ENCODE data around the gene HAGH. TPM values are rescaled to one million over a fixed set of nuclear protein-coding genes. Genes with fewer than 3 reads are reported as not detected.
A peak's percentile ranks its signal among the peaks of the same experiment; 100 is the strongest.

The HAGH gene
- total RNA-seq, 1 donor from 2014 or later: 57.0 TPM

- no peak for DNase-seq (ENCODE audit: extremely low spot score, unreplicated experiment)
- TF ChIP-seq CTCF (IDR thresholded peaks at IDR 0.05): no peak
- no peaks in the 10 kb centered on the region for H3K9me3 Mint-ChIP-seq (ENCODE audit: unreplicated experiment)
- H3K4me3 Mint-ChIP-seq (ENCODE audit: unreplicated experiment): no peak overlapping the region
- H3K27me3 Mint-ChIP-seq (ENCODE audit: unreplicated experiment): no peaks in the 10 kb centered on the region
- peaks cover 30% of the 10 kb centered on the region for H3K4me1 Mint-ChIP-seq (ENCODE audit: unreplicated experiment)
- no peak overlapping the region for H3K27ac Mint-ChIP-seq (ENCODE audit: unreplicated experiment)
- H3K36me3 Mint-ChIP-seq (ENCODE audit: unreplicated experiment): peaks cover 11% of the 10 kb centered on the region
Measured at GRCh38 chr16:1830213-1830612, 3.6 kb upstream of the HAGH start.

DNA sequence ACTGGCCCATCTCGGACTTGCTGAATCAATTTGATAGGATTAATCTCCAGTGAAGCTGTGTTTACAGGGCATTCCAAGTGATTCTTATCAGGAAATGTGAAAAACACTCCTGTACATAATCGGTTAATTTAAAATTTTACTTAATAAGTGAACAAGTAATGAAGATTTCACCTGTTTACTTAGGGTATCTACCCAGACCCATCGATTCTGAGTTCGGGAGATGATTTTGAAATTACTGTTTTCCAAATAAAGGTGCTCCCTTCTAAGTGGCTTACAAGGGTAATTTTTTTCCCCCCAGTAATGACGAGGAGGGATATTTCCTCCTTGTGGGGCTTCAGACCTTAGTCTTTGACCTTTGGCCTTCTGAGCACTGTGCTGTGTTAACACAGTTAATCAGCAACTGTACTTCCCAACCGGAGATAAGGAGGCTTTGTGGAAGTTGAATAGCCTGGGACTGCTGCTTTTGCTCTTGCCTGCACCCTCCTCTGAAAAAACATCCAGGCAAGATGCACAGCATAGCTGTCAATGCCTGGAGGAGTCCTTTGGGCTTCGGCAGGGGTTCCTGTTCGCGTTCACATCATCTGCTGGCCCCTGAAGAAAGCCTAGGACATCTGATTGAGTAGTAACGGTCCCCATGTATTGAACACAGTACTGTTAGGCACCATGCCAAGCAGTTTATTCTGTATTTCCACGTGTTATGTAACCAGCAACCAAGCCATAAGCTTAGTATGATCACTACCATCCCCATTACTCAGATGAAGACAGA is 2.2 kb upstream of the HAGH start:
- peaks cover 40% of the 10 kb centered on the region for H3K4me1 Mint-ChIP-seq (ENCODE audit: unreplicated experiment)
- no peak for TF ChIP-seq CTCF (IDR thresholded peaks at IDR 0.05)
- no peak for DNase-seq (ENCODE audit: extremely low spot score, unreplicated experiment)
- no peaks in the 10 kb centered on the region for H3K9me3 Mint-ChIP-seq (ENCODE audit: unreplicated experiment)
- H3K36me3 Mint-ChIP-seq (ENCODE audit: unreplicated experiment): peaks cover 11% of the 10 kb centered on the region
- H3K27me3 Mint-ChIP-seq (ENCODE audit: unreplicated experiment): no peaks in the 10 kb centered on the region
- H3K4me3 Mint-ChIP-seq (ENCODE audit: unreplicated experiment): peak overlapping the region; percentile 91
- H3K27ac Mint-ChIP-seq (ENCODE audit: unreplicated experiment): no peak overlapping the region

- H3K36me3 Mint-ChIP-seq (ENCODE audit: unreplicated experiment): peaks cover 8% of the 10 kb centered on the region
- H3K27me3 Mint-ChIP-seq (ENCODE audit: unreplicated experiment): no peaks in the 10 kb centered on the region
- H3K9me3 Mint-ChIP-seq (ENCODE audit: unreplicated experiment): no peaks in the 10 kb centered on the region
- H3K4me1 Mint-ChIP-seq (ENCODE audit: unreplicated experiment): peaks cover 38% of the 10 kb centered on the region
- H3K27ac Mint-ChIP-seq (ENCODE audit: unreplicated experiment): peak overlapping the region; percentile 27
- TF ChIP-seq CTCF (IDR thresholded peaks at IDR 0.05): no peak
- H3K4me3 Mint-ChIP-seq (ENCODE audit: unreplicated experiment): peak overlapping the region; percentile 70
- no peak for DNase-seq (ENCODE audit: extremely low spot score, unreplicated experiment)
Measured at GRCh38 chr16:1825864-1826690, 548 bp downstream of the HAGH start.

- no peak for DNase-seq (ENCODE audit: extremely low spot score, unreplicated experiment)
- Mint-ChIP-seq H3K36me3 (ENCODE audit: unreplicated experiment) (peaks cover 8% of the 10 kb centered on the region), H3K4me1 (ENCODE audit: unreplicated experiment) (peaks cover 38% of the 10 kb centered on the region), H3K9me3 (ENCODE audit: unreplicated experiment) (no peaks in the 10 kb centered on the region), H3K4me3 (ENCODE audit: unreplicated experiment) (peak overlapping the region; percentile 70), H3K27ac (ENCODE audit: unreplicated experiment) (no peak overlapping the region), H3K27me3 (ENCODE audit: unreplicated experiment) (no peaks in the 10 kb centered on the region)
- no peak for TF ChIP-seq CTCF (IDR thresholded peaks at IDR 0.05)
Measured at GRCh38 chr16:1825381-1825863, 1.2 kb downstream of the HAGH start.

- H3K27ac Mint-ChIP-seq (ENCODE audit: unreplicated experiment): no peak overlapping the region
- peak; percentile 21 for TF ChIP-seq CTCF (IDR thresholded peaks at IDR 0.05)
- no peaks in the 10 kb centered on the region for H3K9me3 Mint-ChIP-seq (ENCODE audit: unreplicated experiment)
- no peak for DNase-seq (ENCODE audit: extremely low spot score, unreplicated experiment)
- no peaks in the 10 kb centered on the region for H3K27me3 Mint-ChIP-seq (ENCODE audit: unreplicated experiment)
- peaks cover 30% of the 10 kb centered on the region for H3K4me1 Mint-ChIP-seq (ENCODE audit: unreplicated experiment)
- peak overlapping the region; percentile 18 for H3K4me3 Mint-ChIP-seq (ENCODE audit: unreplicated experiment)
- peaks cover 4% of the 10 kb centered on the region for H3K36me3 Mint-ChIP-seq (ENCODE audit: unreplicated experiment)
Measured at GRCh38 chr16:1823821-1824220, 2.8 kb downstream of the HAGH start.
